ENCODE measurements around the gene KIRREL3.
A peak's percentile ranks its signal among the peaks of the same experiment; 100 is the strongest.

The KIRREL3 gene

GRCh38 chr11:126496576-126497337 lies 503.8 kb downstream of the KIRREL3 start:
- no peak for DNase-seq

DNA sequence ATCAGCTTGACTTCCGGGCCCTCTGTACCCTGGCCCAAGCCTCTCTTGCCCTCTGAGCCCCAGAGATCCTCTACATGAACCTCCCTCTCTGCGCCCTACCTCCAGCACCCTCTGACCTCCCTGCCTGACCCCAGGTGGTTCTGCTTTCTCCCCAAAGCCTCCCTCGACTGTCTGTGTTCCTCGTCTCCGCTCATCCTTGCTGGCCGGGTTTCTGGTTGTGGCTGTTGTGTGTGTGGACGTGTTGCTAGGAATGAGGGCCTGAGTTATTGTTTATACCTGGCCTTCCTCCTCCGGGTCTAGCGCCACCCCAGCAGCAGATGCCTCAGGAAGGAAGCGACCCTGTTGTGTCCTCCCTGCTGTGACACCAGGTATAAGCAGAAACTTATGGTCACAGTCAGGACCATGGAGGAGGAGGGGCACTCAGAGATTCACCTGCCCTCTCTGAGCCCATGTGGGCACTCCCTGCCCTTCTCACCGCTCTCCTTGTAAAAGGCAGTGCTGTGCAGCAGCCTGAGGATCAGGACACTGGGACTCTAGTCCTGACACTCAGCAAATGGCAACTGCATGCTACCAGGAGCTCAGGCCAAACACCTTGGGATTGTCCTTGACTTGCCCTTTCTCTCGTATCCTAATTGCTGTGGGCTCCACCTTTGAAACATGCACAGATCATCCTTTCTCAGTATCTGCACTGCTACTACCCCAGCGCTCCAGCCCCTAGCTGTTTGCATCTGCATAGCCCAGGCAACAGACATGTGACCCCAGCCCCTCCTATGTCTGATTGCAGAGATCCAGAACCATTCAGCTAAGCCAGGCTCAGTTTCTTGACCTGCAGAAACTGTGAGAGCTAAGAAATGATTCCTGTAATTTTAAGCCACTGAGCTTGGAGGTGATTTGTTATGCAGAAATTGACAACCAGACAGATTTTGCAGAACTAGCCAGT lies 505.0 kb downstream of the KIRREL3 start:
- DNase-seq = no peak

- DNase-seq = no peak
Measured at GRCh38 chr11:126494831-126495230, 505.7 kb downstream of the KIRREL3 start.

DNA sequence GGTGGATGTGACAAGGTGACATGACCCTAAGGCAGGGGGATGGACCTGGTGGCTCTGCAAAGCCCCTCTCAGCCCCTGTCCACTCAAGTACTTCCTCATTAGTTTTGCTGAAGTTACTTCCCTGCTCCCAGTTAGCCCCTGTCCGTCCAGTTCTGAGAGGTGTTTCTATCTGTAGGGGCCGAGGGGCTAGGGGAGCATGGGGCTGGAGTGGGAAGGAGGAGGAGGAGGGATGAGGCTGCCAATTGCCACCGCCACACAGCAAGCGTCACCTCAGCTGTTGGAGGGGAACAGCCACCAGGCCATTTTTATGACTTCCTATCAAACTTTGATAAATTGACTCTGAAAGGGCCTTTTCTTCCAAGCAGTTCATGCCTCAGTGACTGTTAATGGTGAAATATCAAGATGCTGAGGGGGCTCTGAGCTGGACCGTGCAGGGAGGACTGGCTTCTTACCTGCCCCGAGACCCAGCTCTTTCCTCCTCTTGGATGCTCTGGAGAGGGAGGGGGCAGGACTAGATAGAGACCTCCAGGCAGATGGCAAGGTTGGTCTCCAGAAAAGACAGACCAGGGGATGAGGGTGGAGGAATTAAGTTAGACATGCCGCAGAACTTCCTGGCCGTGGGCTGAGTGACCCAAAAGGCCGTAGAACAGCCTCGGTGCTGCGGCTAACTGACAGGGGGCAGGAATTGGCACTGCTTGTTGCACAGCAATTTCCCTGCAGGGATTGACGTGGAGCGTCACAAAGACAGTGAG lies 508.1 kb downstream of the KIRREL3 start:
- DNase-seq = no peak

- DNase-seq = no peak
Measured at GRCh38 chr11:126491092-126491491, 509.5 kb downstream of the KIRREL3 start.

GRCh38 chr11:126489836-126490660 lies 510.5 kb downstream of the KIRREL3 start:
- DNase-seq = no peak

DNA sequence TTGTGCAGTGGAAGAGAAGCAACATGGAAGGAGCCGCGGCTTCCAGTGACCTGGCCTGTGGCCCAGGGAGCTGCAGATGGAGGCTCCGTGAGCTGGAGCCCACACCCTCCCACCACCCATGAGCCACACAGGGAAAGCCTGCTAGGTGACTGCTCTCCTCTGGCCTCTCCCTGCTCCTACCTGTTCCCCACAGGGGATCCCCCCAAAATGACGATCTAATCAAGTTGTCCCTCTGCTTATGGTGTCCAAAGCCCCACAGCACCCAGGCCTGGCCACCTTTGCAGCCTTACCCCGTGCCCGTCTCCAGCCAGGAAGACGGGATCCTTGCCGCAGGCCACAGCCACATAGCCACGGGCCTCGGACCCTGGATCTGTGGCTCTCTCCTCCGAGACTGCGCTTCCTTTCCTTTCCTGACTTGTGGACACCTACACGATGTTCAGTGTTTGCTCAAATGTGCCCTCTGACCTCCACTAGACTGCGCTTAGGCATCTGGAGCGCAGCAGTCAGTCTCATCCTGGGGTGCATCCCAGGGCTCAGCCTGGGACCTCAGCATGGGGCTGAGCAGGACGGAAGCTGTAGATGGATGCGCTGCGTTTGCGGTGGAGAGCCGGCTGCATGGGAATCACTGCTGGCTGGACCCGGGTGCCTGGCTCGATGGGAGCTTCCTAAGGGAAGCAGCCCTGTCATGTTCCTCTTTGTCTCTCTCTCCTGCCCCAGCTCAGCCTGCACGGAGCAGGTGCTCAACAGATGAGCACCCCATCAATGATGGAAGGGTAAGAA lies 511.8 kb downstream of the KIRREL3 start:
- no peak for DNase-seq

DNA sequence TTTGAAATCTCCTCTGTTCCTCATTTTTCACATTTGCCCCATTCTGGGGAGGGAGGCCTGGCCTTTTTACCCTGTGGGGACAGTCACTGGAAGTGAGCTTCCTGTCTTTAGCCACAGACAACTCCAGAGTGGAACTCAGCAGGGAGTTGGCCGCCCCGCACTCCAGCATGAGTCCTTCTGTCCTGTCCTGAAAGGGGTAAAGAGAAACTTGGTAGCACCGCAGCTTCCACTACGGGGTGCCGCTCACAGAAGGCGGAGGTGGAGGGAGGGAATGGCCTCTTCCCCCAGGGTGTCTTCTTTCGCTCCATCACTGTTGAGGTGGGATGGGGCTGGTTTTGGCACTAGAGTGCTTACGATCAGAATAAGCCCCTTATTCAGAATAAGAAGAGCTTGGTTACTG lies 512.9 kb downstream of the KIRREL3 start:
- DNase-seq = no peak

- no peak for DNase-seq
Measured at GRCh38 chr11:126485986-126486635, 514.5 kb downstream of the KIRREL3 start.

DNA sequence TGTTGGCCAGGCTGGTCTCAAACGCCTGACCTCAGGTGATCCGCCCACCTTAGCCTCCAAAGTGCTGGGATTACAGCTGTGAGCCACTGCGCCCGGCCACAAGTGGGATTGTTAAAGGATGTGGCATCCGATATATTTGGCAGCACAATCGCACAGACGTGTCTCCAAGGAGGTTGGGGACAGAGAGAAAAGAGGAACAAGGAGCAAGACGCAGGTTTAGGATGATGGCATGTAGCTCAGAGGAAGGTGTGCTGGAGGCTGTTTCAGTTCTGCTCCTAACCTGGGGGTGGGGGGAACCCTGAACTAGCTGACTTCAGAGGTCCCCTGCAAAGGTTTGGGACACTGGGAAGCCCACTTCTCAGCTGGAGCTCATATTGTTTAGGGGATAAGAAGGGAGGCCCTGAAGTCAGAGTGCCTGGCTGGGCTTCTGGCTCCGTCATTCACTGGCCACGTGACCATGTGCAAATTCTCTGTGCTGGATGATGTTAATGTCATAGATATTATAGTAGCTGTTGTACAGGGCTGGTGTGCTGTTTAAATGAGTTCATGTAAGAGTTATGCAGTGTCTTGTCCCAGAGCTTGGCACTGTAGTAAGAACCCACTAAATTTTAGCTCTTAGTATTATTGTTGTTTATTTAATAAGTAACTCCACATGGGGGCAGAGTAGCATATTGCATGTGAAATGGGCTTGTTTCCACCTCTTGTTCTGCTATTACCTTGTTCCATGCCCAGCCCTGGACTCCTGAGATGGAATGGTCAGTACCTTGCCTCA lies 515.4 kb downstream of the KIRREL3 start:
- peak in 1 of 56 donors; percentile 10 for DNase-seq

- no peak for DNase-seq
Measured at GRCh38 chr11:126484266-126484665, 516.3 kb downstream of the KIRREL3 start.

DNA sequence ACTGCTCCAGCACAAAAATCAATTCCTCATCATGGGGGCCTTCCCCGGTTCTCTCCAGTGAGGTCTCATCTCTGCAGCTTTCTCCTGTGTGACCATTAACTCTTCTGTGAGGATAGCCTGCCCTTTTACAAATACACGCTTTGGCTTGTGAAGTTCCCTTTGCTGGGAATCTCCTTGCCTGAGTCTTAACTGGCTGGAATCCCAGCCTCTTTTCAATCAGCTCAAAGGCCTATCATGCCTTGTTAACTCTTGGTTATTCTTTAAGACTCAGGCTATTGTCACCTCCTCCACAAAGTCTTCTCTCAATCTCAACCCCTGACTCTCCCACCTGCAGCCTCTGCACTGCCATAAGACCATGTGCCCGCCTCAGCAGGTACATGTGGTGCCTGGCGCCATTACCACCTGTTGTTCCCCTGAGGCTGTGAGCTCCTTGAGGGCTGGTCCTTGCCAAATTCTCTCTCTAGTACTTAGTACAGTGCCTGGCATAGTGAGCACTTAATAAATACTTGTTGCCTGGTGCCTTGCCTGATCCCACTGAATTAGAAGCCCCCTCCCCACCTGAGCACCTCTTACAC lies 516.9 kb downstream of the KIRREL3 start:
- DNase-seq = no peak

DNA sequence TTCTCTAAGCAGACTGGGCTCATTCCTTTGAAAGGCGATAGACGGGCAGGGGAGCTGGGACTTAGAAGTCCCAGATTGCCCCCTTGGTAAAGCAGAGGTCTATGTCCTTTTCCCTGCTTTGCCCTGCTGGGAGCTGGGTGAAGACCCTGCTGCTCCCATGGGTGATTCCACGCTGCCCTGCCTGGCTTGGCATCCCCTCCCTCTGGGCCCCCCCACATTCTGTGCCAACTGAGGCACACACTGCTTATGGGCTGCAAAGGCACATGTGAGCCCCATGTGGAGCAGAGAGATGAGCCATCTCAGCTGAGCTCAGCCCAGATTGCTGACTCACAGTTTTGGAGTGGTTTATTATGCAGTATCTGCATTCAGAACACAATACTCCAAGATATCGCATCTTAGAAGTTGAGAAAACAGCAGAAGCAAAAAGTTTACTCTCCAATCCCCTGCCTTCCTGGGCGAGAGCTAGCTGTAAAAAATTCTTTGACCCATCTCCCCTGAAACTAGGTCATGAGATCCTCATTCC lies 517.9 kb downstream of the KIRREL3 start:
- DNase-seq = no peak

DNA sequence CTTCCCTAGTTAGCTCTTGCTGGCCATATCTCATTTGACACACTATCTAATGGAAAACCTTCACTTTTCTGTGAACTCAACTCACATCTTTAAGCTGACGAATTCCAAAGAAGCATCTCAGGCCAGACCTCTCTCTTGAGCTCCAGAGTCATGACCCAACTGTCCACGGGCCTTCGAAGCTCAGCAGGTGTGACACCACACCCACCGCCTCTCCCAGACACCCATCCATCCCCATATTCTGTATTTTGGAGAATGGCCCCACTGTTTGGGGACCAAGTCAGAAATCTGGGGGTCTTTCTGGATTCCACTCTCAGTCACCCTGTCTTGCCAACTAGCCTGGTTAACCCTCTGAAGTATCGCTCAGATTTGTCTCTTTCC lies 519.3 kb downstream of the KIRREL3 start:
- no peak for DNase-seq

DNA sequence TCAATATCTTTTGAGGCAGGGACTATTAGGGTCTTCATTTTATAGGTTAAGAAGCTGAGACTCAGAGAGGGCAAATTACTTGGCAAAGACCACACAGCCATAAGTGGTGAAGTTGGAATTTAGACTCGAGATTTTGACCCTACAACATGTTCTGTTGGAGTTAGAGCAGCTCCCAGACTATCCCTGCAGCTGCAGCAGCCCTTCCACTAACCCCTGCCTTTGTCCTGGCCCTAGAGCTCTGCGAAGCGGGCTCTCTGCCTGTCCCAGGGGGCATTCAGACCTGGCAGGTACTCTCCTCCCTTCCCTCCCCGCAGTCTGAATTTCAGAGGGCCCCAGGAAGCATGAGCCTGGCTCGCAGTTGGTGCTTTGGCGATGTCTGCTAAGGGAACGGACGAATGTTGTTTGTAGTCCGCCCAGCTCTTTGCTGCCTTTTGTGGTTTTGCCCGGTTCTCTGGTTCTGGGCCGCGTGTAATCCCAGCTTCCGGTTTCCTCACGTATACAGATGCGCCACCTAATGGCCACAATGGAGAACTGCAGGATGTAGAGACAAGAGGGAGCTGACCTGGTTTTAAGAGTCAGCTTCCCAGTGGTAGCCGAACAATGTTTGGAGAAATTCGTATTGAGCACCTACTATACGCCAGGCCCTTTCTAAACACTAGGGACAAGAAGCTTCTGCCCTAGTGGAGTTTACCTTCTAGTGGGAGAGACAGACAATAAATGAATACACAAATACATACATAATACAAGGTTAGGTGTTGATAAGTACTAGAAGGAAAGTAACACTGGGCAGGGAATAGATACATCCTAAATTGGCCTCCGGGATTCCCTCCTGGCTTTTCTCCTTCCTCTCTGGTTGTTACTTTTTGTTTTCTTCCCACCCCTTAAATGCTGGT lies 519.9 kb downstream of the KIRREL3 start:
- peak in 52 of 56 donors; percentile 12 to 92 (median 66) for DNase-seq

DNA sequence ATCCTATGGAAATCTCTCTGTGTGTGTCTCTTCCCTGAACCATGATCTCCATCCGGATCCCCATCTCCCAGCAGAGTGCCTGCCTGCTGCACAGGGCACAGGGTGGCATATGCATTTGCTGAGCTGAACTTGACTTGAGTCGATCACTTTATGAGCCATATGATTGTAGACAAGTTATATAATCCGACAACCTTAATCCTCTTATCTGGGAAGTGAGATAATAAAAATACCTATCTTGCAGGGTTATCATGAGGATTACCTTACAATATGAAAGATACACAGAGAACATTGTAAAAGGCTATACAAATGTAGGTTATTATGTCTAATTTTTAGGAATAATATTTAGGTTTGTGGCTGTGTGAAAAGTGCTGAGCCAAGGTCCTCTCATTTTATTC lies 520.6 kb downstream of the KIRREL3 start:
- DNase-seq = no peak
